Measurements from ENCODE around the gene CGNL1. TPM values are rescaled to one million over a fixed set of nuclear protein-coding genes. Genes with fewer than 3 reads are reported as not detected.

The CGNL1 gene
- total RNA-seq, 4 donors from 2014 or later, result 4.7 to 13.7 (median 7.3) TPM

DNA sequence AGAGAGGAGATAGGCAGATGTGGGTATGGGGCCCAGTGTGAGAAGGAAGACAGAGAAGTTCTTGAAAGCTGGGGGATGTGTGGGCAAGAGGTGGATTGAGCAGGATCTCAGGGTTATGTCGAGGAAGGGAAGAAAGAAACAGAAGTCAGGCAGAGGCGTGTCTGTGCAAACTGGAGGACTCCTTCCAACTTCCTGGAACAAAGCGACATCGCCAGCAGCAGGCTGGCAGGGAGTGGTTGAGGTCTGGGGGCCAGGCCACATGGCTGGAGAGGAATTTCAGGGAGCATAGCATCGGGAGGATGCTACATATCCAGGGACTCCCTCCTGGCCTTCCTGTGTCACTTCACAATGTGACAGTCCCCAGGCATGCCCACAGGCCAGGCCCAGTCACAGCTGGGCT, 172.5 kb downstream of the CGNL1 start:
- DNase-seq (ENCODE audit: low spot score) (no peak), ATAC-seq (ENCODE audit: low FRiP score) (no peak)
- TF ChIP-seq, protein P1, sequence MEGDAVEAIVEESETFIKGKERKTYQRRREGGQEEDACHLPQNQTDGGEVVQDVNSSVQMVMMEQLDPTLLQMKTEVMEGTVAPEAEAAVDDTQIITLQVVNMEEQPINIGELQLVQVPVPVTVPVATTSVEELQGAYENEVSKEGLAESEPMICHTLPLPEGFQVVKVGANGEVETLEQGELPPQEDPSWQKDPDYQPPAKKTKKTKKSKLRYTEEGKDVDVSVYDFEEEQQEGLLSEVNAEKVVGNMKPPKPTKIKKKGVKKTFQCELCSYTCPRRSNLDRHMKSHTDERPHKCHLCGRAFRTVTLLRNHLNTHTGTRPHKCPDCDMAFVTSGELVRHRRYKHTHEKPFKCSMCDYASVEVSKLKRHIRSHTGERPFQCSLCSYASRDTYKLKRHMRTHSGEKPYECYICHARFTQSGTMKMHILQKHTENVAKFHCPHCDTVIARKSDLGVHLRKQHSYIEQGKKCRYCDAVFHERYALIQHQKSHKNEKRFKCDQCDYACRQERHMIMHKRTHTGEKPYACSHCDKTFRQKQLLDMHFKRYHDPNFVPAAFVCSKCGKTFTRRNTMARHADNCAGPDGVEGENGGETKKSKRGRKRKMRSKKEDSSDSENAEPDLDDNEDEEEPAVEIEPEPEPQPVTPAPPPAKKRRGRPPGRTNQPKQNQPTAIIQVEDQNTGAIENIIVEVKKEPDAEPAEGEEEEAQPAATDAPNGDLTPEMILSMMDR (IDR thresholded peaks at IDR 0.05), result no peak

DNA sequence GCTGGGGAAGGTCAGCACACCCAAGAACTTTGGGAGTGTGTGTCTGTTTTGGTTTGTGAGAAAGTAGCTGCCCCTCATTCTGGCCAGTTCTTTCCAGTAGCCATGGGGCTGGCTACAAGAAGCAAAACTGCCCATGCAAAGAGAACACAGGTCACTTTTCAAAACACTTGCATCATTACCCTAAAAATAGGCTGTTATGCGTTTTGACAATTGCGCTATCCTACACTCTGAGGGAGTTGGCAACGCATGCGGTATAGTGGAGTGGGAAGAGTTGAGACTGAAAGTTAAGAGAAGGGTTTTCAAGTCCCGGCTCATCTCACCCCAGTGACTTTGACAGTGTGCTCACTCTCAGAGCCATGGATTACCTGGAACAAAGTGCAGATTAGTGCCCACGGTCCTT, 173.6 kb downstream of the CGNL1 start:
- ATAC-seq (ENCODE audit: low FRiP score) (no peak), DNase-seq (ENCODE audit: low spot score) (no peak)
- TF ChIP-seq, protein P1 (IDR thresholded peaks at IDR 0.05), result no peak

DNA sequence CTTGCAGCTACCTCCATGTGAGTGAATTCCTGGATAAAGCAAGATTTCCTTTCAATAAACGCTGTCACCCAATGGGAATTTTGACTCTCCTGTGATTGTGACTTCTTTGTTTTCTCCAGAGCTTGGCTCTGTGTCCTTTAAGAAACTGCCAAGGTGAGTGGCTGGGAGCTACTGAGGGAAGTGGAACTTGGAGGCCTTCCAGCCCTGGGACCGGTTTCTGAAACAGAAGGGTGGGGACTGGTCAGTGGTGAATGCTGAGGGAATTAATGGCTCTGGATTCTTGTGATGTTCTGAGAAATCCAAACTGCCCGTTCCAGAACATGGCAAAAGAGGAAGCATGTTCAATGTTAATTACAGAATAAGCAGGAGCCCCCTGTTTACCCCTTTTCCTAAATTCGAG, 174.3 kb downstream of the CGNL1 start:
- no peak for DNase-seq (ENCODE audit: low spot score)
- TF ChIP-seq, protein P1 (IDR thresholded peaks at IDR 0.05), result no peak
- ATAC-seq (ENCODE audit: low FRiP score), result no peak

DNA sequence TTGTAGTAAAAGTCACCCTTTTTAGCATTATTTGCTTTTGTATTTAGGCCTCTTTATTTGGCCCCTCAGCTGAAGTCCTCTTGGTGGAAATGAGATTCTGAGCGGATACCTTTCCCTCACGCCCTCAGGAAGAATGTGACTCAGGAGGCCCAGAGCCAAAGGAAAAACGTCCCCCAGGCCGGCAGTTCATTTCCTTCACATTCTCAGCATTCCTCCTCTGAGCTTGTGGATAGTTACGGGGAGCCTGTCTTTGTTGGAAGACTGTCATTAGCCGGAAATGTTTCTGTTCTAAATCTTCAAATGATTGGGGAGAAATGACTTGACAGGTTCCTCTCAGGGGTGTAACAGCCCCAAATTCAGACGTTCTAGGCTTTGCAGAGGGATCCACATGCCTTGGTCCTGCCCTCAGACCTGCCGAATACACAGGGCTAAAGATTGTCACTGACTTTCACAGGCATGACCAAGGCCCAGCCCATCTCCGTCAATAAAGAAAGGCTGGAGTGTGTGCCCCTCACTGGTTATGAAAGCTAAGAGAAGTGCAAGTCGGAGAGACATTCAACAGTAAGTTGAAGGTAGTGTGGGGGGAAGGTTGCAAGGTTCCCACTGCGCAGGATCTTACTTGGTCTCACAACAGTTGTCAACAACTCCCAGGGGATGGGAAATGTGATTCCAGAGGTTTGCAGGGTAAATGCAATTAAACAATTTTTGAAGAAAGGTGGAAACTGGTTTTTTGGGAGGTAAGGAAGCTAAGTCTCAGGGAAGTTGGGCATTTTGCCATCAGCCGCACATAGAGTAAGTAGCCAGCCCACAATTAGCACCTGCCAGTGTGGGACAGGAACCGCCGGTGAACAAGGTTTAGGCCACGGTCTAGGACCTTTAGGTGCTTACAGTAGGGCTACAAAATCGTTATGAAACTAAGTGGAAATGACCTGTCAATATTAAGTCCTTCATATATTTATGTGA, 175.7 kb downstream of the CGNL1 start:
- ATAC-seq (ENCODE audit: low FRiP score) (peak; percentile 32), DNase-seq (ENCODE audit: low spot score) (no peak)
- TF ChIP-seq, protein P1 (IDR thresholded peaks at IDR 0.05), result no peak

DNA sequence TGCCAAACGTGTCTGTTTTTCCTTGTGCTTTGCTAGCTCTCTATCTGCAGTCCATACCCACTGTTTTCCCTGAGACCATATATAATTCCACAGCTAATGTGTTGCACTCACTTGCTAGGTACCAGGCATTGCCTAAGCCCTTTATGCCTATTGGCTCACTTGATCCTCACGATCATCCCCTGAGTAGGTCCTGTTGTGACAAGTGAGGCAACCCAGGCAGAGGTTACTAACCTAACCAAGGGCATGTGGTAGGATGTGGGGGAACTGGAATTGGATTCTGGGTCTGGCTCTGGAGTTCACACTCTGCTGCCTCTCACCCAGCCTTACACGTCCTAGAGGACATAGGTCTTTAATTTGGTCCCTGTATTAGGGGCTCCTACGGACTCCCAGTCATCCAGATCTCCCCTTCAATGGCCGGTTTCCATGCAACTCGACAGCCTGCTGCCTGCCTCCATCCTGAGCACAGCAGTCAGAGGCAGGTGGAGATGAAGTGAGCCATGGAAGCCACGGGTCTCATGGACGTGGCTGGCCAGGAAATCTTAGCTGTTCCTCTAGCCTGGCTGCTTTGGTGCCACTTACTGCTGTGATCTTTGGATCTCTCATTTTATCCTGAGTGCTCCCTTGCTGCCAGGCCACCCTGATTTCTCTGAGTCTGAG, 176.5 kb downstream of the CGNL1 start:
- TF ChIP-seq, protein P1 (IDR thresholded peaks at IDR 0.05), result no peak
- ATAC-seq (ENCODE audit: low FRiP score) (no peak), DNase-seq (ENCODE audit: low spot score) (no peak)

DNA sequence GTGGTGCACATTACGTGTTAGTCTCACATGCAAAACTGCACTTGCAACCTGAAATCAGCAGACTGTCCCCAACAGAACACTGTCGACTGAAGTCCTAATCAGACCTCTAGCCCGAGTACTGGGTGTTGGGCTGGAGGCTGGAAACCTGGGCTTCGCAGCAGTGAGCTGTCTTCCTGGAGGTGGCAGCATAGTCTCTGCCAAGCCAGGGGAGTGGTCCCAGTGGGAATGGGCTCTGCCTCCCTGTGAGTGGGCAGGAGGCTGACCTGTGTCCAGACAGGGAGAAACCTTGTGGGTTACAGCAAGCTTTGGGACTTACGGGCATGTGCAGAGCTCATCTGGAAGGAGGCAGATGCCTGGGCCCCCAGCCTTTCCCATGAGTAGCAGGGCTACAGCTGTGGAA, 177.2 kb downstream of the CGNL1 start:
- TF ChIP-seq, protein P1 (IDR thresholded peaks at IDR 0.05), result no peak
- no peak for ATAC-seq (ENCODE audit: low FRiP score)
- DNase-seq (ENCODE audit: low spot score), result no peak
